Mammary epithelial cell (primary cell): ENCODE measurements around the gene GALNT18.

Source experiments
- CTCF ChIP-seq, 2 donors: IDR thresholded peaks in 1 of 2; conservative IDR thresholded peaks in 1 of 2; 2 replicates each; pipeline ENCODE4 v1.5.1; 2011 to 2012; ENCODE audit warnings: inconsistent platforms in 2 of 2, low read length in 2 of 2, mild to moderate bottlenecking in 2 of 2, control low read depth in 1 of 2, low read depth in 1 of 2; ENCODE audit not compliant: insufficient read depth in 1 of 2; ENCODE audit errors: extremely low read depth in 1 of 2
- EZH2 ChIP-seq: IDR thresholded peaks from 2 replicates; pipeline ENCODE4 v1.6.1; 2012; ENCODE audit warnings: low read length, inconsistent platforms, borderline replicate concordance

- TF ChIP-seq CTCF (conservative IDR thresholded peaks at IDR 0.05 in 1 of 2, IDR thresholded peaks at IDR 0.05 in 1 of 2; ENCODE audit: extremely low read depth in 1 of 2, insufficient read depth in 1 of 2, low read depth in 1 of 2, low read length in 2 of 2) (no peak), EZH2 (no peak)
These were observed 43.6 kb upstream of the GALNT18 start for GRCh38 chr11:11665407-11665806.
